Small intestine (tissue), 7 donors: ENCODE data around the gene DMAC2L. TPM values are rescaled to one million over a fixed set of nuclear protein-coding genes. Genes with fewer than 3 reads are reported as not detected.

ENCODE experiments used
- DNase-seq, 2 donors: peaks; one replicate each; pipeline versions ENCODE4 v3.0.0 to v3.0.0-alpha.2; 2013
- FAIRE-seq: peaks from 2 replicates; lab custom pipeline; 2012; peaks lifted over from hg19 to GRCh38; lab: Jason Lieb, UNC
- H3K27ac ChIP-seq, 3 donors: one replicate each; pipeline ENCODE4 v1.5.1; 2013; ENCODE audit warnings: low read length in 2 of 3, mild to moderate bottlenecking in 2 of 3, control low read depth in 1 of 3, inconsistent platforms in 1 of 3, low read depth in 1 of 3, moderate library complexity in 1 of 3
- H3K27me3 ChIP-seq, 3 donors: one replicate each; pipeline ENCODE4 v1.6.1; 2013; ENCODE audit warnings: low read length in 3 of 3, inconsistent platforms in 1 of 3; ENCODE audit not compliant: control insufficient read depth in 3 of 3, insufficient read depth in 3 of 3
- H3K36me3 ChIP-seq, 3 donors: one replicate each; pipeline ENCODE4 v1.6.1; 2013; ENCODE audit warnings: low read length in 3 of 3, inconsistent platforms in 1 of 3, low read depth in 1 of 3, mild to moderate bottlenecking in 1 of 3, moderate library complexity in 1 of 3; ENCODE audit not compliant: control insufficient read depth in 3 of 3, insufficient read depth in 2 of 3
- H3K4me1 ChIP-seq, 3 donors: one replicate each; pipeline ENCODE4 v1.6.1; 2013; ENCODE audit warnings: low read length in 2 of 3, inconsistent platforms in 1 of 3, low read depth in 1 of 3, mild to moderate bottlenecking in 1 of 3, moderate library complexity in 1 of 3; ENCODE audit not compliant: control insufficient read depth in 3 of 3, insufficient read depth in 2 of 3
- H3K4me3 ChIP-seq, 3 donors: one replicate each; pipeline ENCODE4 v1.5.1; 2013; ENCODE audit warnings: low read length in 3 of 3, control low read depth in 1 of 3, inconsistent platforms in 1 of 3, low read depth in 1 of 3, mild to moderate bottlenecking in 1 of 3, moderate library complexity in 1 of 3
- H3K9me3 ChIP-seq, 2 donors: one replicate each; pipeline ENCODE4 v1.6.1; 2013; ENCODE audit warnings: low read depth in 1 of 2, low read length in 1 of 2; ENCODE audit not compliant: control insufficient read depth in 2 of 2, insufficient read depth in 1 of 2
- WGBS, 3 donors: extraction: QIAGEN DNeasy Blood & Tissue Kit; methylation state at CpG; one replicate each; pipeline ENCODE4 v1.1.7; 2013; 5-methylcytosine and 5-hydroxymethylcytosine counted together
- polyA plus RNA-seq, 4 donors: library from polyadenylated mRNA; stranded (reverse) in 3 of 4; unstranded in 1 of 4; fragments of 200-250 nt in 3 of 4; fragments of 120-200 nt in 1 of 4; gene quantifications; one replicate each; pipeline versions ENCODE4 v1.2.1 to v1.2.3, GENCODE V29; 2013
- donor health status: healthy with polysubstance abuse.
- donor health status: control.
- donor health status: control.
- donor health status: Bipolar disorder and iron deficiency.
- donor health status: healthy.

DMAC2L gene
- polyA plus RNA-seq, 4 donors, result 13.6 to 27.0 (median 17.8) TPM

DNA sequence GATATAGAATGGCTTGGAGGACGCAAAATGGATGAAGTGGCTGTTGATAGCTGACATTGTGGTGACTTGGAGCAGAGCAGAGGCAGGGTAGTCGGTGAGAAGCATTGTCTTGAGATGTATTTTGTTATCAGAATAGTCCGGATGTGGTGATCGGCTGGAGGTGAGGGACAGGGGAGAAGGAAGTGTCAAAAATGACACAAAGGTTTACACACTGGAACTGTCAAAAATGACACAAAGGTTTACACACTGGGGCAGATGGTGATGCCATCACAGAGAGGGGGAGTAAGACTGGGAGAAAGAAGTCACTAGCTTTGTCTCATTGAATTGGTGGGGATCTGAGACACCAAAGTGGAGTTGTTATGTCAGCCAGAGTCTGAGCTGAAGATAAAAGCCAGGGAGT is 54.5 kb downstream of the DMAC2L start:
- Histone ChIP-seq H3K36me3 (peaks cover 0 to 1% (median 0%) of the 10 kb centered on the region in 3 donors), H3K27me3 (no peaks in the 10 kb centered on the region), H3K9me3 (no peaks in the 10 kb centered on the region), H3K27ac (peak overlapping the region in 2 of 3 donors; percentile 67 to 87), H3K4me1 (peaks cover 0 to 10% (median 8%) of the 10 kb centered on the region in 3 donors), H3K4me3 (no peak overlapping the region)
- WGBS, 3 donors, result 83 to 95% (median 89%) methylated on average over 4 of the region's 4 CpGs
- DNase-seq (no peak), FAIRE-seq (no peak)

- 76 to 91% (median 89%) methylated on average over 4 of the region's 4 CpGs for WGBS, 3 donors
- FAIRE-seq, result no peak
- no peaks in the 10 kb centered on the region for H3K36me3 ChIP-seq
- H3K4me3 ChIP-seq, result no peak overlapping the region
- no peaks in the 10 kb centered on the region for H3K9me3 ChIP-seq
- H3K4me1 ChIP-seq, result peaks cover 0 to 2% (median 0%) of the 10 kb centered on the region in 3 donors
- no peak overlapping the region for H3K27ac ChIP-seq
- no peak for DNase-seq
- H3K27me3 ChIP-seq, result no peaks in the 10 kb centered on the region
These were observed 59.4 kb downstream of the DMAC2L start for GRCh38 chr14:50371546-50371945.

DNA sequence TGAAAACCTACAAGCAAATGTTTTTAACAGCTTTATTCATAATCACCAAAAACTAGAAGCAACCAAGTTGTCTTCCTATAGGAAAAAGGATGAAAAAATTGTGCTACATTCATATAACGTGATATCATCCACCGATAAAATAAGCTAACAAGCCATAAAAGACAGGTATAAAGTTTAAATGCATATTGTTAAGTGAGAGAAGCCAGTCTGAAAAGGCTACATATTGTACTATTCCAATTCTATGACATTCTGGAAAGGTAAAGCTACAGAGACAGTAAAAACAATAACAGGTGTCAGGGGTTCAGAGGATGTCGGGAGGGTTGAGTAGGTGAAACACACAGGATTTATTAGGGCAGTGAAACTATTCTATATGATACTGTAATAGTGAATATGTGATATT is 61.8 kb downstream of the DMAC2L start:
- Histone ChIP-seq H3K9me3 (no peaks in the 10 kb centered on the region), H3K4me1 (no peaks in the 10 kb centered on the region), H3K27ac (no peak overlapping the region), H3K36me3 (peaks cover 0 to 11% (median 0%) of the 10 kb centered on the region in 3 donors), H3K4me3 (no peak overlapping the region), H3K27me3 (no peaks in the 10 kb centered on the region)
- DNase-seq (no peak), FAIRE-seq (no peak)
- 76 to 93% (median 91%) methylated on average over 3 of the region's 3 CpGs for WGBS, 3 donors

DNA sequence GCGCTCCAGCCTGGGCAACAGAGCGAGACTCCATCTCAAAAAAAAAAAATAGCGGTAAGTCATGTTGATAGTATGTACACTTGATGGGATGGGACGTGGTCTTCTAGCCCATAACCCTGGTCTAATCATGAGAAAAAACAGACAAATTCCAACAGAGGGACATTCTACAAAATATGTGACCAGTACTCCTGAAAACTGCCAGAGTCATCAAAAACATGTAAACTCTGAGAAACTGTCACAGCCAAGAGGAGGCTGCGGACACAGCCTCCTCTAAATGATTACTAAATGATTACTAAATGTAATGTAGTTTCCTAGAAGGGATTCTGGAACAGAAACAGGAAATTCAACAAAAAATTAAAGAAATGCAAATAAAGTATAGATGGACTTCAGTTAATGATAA is 63.6 kb downstream of the DMAC2L start:
- 86 to 99% (median 98%) methylated on average over 5 of the region's 5 CpGs for WGBS, 3 donors
- Histone ChIP-seq H3K27me3 (no peaks in the 10 kb centered on the region), H3K36me3 (peaks cover 0 to 11% (median 0%) of the 10 kb centered on the region in 3 donors), H3K27ac (no peak overlapping the region), H3K9me3 (no peaks in the 10 kb centered on the region), H3K4me1 (no peaks in the 10 kb centered on the region), H3K4me3 (no peak overlapping the region)
- no peak for DNase-seq
- FAIRE-seq, result no peak

Other genes starting within 250 kb of the DMAC2L start
- 10 to 100 TPM in 3 of 4 donors, 1 to 10 TPM in 1; 7.6 to 21.2 (median 12.1) TPM for gene VCPKMT, start 195.8 kb upstream of the DMAC2L start, polyA plus RNA-seq
- gene SOS2, start 80.7 kb upstream of the DMAC2L start, polyA plus RNA-seq, result 10 to 100 TPM in 3 of 4 donors, 1 to 10 TPM in 1; 9.5 to 25.7 (median 21.7) TPM
- 1 to 10 TPM; 1.1 to 8.4 (median 4.8) TPM for gene L2HGDH, start 95 bp upstream of the DMAC2L start, polyA plus RNA-seq
- 1 to 10 TPM; 4.7 to 8.1 (median 6.0) TPM for gene CDKL1, start 84.6 kb downstream of the DMAC2L start, polyA plus RNA-seq
- gene MAP4K5, start 220.2 kb downstream of the DMAC2L start, polyA plus RNA-seq, result 10 to 100 TPM; 11.1 to 28.9 (median 15.0) TPM
- 1 to 10 TPM; 2.4 to 7.8 (median 6.4) TPM for gene ATL1, start 247.8 kb downstream of the DMAC2L start, polyA plus RNA-seq